Measurements from ENCODE around the gene ALX4.

ALX4 gene

DNA sequence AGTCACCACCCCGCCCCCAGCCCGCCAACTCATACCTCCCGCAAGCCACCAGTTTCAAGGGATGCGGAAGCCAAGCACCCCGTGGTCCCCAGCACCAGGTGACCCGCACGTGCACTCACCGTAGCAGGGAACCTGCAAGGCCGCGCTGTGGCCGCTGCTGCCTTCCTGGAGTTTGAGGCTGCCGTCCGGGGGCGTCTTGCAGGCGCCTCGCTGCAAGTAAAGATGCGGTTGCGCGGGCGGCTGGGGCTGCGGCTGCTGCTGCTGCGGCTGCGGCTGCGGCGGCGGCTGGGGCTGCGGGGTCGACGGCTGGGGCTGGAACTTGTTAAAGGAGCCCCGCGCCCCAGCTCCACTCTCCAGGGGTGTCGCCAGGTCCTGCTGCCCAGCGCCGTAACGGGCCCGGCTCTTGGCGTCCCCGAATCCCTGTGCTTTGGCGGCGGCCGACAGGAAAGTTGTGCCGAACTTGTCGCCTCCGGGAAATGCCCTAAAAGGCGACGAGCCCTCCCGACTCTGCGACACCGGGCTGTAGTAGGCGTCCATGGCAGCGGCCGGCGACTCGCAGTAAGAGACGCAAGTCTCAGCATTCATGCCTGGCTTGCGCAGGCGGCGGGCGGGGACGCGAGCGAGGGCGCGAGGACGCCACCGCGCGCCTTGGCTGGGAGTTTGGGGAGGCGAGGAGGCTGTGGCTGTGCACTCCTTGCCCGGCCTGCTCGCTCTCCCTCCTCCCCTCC is at the start of gene ALX4:
Gene ALX4, minus strand, starts transcription at position 662 of the 728 bp plus-strand sequence. Its CDS starts 77 bp downstream, at position 585.
- peak; percentile 70 for DNase-seq

DNA sequence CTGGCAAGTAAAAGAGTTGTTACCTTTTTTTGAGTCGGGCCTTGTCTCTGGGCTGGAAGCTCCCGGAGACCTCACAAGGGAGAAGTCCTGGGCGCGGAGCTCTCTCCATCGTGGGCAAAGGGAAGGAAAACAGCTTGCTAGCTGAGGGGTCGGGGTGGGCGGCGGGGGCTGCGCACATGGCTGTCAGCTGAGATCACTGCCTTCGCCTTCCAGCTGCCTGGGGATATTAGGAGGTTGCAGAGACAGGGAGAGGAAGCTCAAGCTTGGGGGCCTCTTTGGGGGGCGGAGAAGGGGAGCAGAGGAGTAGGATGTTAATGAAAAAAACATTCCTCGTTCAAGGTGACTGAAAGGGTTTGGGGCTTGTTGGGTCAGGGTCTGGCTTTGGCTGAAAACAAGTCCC is 49.2 kb upstream of the ALX4 start:
- DNase-seq, result no peak

DNA sequence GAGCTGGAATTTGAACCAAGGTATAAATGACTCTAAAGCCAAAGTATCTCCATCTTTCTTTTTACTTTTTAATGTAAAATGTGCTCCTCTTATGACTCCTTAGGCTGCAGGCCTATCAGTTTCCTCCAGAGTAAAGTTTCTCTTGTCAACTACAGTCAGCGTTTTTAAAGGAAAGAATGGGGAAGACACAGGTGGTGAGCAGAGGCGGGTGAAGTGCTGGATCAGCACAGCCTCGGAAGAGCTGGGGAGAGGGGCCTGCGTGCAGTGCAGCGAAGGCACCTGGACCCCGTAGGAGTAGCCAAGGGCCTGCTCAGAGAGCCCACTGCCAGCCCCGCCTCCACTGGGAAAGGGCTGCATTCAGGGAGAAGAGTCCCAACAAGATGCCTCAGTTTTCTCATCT is 48.8 kb upstream of the ALX4 start:
- DNase-seq, result no peak

DNA sequence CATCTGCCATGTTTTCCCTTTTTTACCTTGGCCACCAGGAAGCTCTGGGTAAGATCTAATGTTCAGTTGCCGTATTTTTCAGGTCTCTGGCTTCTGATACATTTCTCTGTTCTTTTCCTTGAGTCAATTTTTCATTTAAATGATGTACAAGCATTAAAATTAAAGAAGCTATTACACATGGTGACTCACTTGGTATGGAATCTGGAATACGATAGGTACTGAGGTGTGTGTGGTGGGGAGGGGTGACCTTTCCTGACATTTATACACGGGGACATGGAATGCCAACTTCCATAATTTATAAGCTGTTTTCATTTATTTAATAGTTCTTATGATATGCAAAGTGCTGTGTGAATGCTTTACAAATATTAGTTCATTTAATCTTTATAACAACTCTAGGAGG is 47.8 kb upstream of the ALX4 start:
- DNase-seq, result no peak

DNA sequence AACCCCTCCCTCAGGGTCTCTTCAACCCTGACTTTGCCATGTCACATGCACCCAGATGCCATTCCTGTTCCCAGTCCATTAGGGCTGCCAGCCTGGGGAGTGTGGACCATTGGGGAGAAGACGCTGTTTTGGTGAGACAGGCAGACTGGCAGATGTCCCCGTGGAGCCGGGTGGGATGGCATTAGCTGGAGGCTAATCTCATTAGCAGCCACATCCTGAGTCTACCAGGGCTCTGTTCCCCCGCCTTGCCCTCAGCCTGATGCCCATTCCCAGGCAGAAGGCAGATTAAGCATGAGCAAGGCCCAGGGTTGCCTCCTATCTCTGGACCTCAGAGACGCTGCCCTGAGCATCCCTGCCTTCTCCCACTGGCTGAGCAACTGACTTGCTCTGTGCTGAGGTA is 46.4 kb upstream of the ALX4 start:
- no peak for DNase-seq

DNA sequence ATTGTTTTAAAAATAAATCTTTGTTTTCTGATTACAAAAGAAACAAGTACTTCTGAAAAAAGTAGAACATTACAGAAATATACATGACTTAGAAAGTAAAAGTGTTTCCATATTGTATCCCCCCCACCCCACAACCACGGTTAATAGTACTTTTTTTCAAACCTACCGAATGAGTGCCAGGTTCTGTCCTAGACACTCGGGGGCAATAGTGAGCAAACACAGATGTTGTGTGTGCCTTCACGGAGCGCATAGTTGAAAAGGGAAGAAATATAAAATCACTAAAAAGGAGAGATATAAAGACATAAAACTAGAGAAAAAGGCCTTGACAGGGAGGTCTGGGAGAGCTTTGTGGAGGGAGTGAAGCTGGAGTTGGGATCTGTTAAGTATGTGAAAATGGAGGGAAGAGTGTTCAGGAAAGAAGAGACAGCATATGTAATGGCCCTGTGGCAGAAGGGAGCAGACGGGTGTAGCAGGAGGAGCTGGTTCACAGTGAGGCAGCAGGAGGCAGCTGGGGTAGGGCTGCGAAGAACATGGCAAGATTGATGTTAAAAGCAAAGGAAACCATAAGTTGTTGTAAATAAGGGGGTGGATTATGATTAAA is 42.1 kb upstream of the ALX4 start:
- DNase-seq, result peak; percentile 2

DNA sequence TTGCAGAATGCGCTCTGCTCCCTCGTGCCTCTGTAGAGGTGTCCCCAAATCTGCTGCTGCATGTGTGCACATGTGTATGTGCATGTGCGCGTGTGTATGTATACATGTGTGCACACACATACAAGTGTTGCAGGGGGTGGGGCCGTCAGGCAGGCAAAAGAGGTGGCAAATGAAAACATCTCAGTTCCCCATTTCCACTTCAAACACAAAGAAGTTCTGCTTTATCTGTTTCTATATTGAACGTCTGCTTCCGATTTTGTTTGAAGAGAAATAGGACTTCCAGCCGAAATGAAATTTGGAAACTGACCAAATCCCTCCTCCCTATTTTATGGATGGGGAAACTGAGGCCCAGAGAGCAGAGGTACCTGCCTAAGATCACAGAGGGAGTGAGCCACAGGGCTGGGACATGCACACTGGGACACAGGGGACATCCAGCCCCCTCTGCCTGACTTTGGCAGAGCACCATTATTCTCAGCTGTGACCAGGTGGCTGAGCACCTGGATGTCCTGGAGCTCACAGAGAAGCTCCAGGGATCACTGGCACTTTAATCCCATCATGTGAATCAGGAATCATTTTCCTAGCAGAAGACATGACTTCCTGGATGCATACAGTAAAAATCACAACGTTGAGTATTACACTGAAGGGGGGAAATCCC is 41.2 kb upstream of the ALX4 start:
- no peak for DNase-seq

DNA sequence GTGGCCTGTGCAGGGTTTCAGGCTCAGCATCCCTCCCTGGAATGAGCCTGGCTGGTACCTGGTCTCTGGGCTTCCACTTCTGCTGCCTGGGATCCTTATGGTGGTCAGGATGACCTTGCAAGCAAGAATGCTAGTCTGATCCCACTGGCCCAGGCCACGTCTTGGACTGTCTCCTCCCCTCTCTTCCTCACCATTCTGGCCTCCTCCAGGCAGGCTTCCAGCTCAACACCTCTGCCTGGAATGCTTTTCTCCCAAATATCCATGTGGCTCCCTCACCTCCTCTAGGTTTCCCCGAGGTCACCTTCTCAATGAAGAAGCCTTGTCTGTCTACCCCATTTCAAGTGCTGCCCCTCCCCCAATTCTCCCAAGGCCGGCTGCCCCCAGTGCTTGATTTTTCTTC is 39.4 kb upstream of the ALX4 start:
- no peak for DNase-seq

DNA sequence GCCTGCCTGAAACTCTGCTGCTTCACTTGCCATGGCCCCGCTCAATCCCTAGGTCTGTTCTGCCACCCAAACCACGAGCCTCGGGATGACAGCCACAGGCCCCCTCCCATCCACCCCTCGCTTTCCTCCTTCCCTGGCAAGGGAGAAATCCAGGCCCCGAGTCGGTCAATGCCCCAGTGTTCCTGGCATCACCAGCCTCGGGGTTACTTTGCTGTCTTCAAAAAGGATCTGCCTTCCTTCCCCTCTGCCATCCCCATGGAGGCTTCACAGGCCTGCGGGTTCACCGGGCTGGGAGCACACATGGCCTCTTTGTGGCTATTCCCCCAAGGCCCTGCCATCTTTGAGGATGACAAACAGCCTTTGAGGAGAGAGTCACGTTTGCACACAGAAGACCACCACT is 38.8 kb upstream of the ALX4 start:
- DNase-seq, result no peak

DNA sequence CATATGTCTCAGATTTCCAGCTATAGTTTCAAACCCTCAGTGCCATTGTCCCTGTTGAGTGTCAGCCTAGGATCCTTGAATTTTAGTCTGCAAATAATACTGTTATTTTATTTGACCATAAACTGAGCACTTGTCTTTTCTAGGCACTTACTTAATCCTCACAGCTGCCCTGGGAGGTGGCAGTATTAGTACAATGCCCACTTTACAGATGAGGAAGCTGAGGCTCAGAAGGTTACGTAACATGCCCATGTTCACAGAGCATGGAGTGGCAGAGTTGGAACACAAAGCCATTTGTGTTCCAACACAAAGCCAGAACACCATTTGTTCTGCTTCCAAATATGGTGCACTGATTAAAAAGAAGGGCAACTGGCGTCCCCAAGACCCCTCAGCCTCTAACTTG is 38.2 kb upstream of the ALX4 start:
- no peak for DNase-seq

DNA sequence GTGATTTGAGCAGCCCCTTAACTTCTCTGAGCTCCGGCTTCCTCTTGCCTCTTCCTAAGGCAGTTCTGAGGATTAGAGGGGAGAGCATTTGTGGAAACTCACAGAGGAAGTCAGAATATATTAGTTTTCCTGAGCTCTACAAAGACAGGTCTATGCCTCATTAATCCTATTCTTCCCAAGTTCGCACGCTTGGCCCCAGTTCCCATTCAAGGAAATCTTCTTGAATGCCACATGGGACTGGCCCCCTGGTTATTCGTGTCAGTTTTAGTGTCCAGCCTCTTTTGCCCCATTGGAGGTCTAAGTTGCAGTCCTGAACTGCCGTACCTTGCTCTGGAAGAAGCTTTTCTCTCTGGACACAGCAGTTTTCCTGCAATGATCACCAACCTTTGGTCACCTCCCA is 37.6 kb upstream of the ALX4 start:
- no peak for DNase-seq

DNA sequence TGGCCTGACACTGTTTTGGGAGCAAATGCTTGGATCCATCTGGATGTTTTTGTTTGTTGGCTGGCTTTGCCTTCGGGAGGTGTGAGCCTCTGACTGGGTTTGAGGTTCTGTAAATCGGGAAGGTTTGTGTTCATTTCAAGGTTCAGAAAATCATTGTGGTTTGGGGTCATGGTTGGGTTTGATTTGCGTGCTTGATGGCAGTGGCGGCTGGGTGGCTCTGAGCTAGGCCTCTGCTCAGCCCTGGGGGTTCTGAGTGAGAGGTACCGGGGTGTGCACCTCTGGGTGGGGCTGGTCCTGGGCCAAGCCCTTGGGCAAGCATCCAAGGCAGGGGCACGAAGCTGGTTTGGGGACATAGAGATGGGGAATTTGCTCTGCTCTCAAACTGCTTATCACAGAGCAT is 37.0 kb upstream of the ALX4 start:
- DNase-seq, result no peak

DNA sequence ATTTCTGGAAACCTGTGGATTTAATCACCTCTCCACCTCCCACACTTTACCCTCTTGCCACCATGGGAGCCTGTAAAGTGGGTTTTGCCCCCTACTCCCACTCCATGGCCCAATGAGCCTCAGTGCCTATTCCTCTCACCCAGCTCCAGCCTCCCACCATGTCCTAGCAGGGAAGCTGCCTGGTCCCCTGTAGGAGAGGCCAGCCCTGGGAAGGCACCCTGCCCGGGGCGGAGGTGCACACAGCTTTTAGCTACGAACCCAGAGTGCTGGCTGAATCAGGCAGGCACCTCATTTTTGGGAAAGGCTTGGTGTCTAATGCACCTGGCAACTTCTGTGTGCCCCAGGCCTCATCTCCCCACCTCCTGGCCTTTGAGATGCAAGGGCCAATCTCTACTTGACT is 35.8 kb upstream of the ALX4 start:
- DNase-seq, result no peak

DNA sequence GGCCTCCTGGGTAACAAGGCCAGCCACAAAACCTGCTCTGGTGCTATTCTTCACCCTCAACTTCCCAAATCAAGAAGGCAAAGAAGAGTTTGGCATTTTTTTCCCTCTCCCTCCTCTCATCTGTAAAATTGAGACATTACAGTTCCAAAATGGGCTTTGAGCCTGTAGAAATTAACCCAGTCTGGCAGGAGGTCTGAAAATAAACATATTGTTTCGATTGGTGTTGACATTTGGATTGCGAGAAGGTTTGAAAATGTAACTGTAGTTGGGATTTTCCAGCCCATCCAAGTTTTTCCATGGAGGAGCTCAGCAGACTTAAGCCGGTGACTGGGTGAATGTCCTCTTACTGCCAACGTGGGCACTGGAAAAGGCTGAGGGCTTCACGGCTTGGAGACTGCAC is 35.0 kb upstream of the ALX4 start:
- DNase-seq, result no peak

DNA sequence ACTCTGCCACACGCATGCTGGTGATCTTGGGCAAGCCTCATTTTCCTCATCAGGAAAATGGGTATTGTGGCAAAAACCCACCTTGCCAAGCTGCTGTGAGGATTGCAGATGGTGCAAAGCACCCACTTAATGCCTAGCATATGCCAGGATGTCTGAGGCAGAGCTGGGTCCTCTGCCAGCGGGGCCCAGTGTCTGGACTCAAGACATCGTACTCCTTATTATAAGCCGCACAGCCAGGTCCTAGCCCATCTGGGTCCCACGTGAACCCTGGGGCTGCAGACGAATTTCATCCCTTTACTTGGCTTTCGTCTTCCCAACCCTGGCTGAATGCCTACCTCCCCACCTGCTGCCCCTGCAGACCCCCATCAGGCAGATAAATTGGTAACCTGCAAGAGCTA is 34.5 kb upstream of the ALX4 start:
- DNase-seq, result no peak

DNA sequence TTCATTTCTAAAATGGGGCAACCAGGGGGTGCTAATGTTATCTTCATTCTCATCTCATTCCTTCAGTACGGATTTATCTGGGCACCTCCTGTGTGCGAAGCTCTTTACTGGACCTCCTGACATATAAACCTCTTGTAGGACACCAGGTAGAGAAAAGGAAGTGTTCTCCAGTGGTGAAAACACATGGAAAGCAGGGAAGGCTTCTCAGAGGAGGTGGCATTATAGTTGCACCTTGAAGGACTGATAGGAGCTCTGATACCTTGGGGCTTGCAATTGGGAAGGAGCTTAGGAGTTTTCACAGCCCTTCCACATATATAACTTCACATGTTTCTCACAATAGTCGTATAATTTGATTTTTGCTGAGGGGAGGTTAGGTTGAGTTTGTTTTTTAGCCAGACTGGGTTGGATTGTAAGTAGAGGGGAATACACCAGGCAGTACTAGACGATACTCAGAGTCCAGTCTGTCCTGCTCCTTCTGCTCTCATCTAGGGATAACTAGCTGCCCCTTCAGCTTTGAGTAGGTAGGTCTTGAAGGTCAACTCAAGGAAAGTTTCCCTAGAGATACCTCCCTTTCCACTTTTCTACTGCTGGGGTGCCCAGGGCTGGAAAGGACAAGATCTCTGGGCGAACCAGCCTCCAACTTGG is 34.0 kb upstream of the ALX4 start:
- DNase-seq, result no peak

DNA sequence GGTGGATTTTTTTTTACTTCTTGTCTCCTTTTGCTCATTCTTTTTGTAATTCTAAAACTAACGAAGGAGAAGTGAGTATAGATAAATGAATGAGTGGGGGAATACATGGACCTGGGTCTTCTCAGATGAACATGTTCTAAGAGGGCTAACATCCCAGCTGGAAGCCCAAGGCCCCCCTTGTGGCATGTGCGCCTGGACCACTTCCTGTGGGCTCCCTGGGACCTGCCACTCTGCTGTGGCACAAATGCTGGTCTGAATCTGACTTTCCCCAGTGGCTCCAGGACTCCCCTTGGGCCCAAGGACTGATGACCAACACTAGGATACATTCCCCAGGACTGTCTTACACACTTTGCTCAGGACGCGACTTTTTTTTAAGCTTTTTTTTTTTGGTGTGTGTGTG is 32.7 kb upstream of the ALX4 start:
- no peak for DNase-seq

DNA sequence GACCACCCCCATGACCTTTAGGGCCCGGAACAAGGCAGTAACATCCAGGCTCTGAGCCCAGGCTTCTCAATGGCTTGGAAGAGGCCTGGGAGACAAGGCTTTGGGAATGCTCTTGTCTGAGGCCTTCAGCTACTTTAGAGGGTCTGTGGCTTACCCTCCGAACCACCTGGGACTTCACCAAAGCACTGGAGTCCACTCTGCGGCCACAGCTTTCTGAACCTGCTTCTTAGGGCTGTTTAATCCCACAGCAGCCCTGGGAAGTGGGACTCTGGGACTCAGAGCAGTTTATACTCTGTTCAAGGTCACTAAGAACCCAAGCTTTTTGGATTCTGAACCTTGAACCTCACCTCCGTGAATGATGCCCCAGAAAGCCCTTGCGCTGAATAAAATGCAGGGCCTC is 30.7 kb upstream of the ALX4 start:
- no peak for DNase-seq

DNA sequence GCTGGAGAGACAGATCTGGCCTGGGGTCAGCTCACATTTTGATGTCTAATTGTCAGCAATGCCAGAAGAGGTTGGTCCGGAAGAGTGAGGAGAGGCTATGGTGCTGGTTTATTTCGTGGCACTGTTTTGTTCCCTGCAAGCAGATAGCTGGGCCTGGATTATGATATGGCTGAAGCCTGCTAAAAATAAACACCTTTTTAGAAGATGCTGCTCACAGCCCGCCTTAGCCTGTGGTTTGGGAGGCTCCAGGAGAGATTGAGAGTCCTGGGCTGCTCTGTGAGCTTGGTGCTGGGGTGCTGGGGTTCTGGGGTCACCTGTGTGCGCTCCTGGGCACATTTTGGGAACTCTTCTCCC is 29.6 kb upstream of the ALX4 start:
- no peak for DNase-seq

DNA sequence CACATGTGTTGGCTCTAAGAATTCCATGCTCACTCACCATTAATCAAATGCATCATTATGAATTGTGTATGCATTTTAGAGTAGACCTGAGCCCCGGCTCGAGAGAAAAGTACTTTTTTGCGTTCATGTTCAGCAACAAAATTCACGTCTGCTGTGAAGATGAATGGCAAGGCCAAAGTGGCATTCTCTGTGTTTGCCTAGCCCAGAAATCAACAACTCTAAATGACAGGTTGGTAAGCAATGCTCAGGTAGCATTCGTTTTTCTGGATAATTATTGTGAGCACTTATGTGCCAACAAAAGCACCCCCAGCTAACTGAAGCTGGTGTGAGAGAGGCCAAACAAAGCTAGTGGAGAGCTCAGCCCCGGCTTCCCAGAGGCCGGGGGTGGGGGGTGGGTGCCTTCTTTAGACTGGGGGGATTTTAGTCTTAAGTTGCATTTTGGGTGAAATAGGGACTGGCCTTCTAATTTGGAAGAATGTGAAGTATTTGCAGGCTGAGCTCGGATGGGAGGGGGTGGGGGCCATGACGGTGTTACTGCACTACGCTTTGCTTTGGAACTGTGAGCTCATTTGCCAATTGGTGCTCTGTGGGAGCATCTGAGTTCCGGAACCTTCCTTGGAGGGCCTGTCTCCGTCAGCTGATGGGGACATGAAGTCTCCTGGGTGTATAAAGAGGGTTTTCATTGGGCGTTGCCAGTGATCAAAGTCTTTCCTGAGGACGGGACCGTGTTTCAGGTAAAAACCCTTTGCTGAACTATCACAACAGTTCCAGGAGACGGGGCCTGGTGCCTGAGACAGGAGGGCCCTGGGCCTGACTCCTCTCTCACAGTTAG is 29.0 kb upstream of the ALX4 start:
- no peak for DNase-seq

DNA sequence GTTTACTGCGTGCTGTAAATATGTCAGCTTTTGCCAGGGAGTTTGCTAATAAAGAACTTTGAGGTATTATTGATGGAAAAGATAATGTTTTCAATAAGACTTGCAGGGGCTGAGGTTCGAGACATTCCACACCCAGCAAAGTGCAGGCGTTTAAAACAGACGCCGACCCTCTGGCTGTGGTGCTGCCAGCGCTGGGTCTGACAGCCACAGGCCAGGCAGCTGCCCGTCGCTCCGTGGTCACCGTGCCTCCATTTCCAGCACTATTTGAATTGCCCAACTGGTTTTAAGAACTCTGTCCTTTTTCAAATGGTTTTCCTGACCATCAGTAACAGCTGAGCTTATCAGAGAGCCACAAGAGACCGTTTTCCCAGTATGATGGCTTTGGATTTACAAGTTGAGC is 28.1 kb upstream of the ALX4 start:
- no peak for DNase-seq

DNA sequence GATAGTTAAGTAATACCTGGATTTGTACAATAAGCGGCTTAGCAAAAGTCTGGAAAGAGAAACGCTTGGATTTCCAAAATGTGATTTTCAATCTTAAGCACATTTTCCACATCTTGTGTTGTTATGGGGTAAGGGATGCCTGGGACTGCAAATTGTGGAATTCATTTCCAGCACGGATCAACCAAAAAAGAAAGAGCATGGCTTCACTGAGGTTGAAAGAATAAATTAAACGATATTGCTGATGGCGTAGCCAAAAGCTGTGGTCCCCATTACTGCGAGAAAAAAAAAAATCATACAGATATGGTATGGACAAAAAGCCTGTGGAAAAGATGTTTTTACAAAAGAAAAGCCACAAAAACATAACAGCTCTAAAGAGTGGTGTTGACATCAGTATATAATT is 26.0 kb upstream of the ALX4 start:
- no peak for DNase-seq

DNA sequence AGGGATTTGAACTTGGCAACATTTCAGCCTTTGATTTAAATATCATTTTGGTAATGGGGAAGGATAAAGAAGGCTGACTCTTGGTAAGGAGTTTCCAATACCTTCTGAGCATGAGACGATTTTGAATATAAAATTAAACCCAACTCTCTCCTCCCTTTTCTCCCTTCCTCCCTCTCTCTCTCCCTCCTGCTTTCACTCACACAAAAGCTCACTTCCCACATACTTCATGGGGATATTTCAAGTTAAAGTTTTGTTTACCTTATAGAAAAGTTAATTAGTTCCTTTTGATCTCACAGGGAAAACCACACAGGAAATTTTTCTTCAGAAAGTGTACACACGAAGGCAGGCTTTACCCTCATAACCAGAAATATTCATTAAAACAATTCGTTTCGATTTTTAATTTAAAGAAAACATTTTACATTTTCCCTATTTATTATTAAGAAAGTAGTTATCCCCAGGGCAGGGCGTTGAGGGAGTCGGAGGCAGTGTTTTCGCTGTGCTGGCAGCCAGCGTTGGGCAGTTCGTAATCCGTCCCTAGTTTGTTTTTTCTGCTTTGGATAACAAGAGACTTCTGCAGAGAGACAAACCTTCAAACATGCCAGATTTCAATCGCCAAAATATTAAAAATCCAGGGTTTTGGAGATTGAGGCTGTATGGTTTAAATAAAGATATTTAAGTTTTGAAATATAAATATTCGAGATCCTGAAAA is 25.3 kb upstream of the ALX4 start:
- no peak for DNase-seq
